GM18517 (cell line): ENCODE measurements around the gene WNK2.
"Not testable (repeated sequence)": the region's sequence is repeated elsewhere in the genome, so short reads cannot be mapped to it uniquely, and the experiment has no call there.

Experiments
- ATAC-seq: cut with Tn5 transposase; IDR thresholded peaks from one replicate; pipeline ENCODE4 v1.9.1; 2021; ENCODE audit warnings: mild to moderate bottlenecking, moderate library complexity; ENCODE audit not compliant: unreplicated experiment

WNK2 gene

GRCh38 chr9:93323446-93323954 is 139.6 kb downstream of the WNK2 start:
- not testable (repeated sequence) for ATAC-seq

DNA sequence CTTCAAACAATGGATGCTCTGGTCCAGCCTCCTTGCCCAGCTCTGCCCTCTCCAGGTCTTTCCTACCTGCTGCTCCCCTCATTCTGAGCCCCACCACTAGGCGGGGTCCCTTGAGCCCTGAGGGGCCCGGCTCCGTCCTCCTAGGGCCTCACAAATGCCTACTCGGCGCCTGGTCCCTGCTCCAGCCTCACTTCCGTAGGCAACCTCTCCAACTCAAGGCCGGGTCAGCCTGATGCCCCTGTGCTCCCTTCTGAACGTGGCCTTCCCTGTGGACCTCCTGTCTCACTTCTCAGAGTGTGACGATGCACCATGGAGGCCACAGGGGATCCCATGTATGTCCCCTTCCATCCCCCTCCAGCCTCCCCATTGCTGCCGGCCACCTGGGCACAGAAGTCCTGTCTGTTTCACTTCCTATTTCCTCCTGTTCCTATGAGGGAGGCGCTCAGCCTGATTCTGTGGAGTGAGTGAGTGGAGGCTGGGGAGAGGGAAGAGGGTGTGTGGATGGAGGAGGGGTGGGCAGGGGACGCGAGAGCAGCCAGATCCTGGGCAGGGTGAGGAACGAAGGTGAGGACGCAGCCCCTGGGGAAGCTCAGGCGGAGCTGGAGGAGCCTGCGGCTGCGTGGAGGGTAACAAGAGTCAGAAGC is 140.4 kb downstream of the WNK2 start:
- no peak for ATAC-seq

DNA sequence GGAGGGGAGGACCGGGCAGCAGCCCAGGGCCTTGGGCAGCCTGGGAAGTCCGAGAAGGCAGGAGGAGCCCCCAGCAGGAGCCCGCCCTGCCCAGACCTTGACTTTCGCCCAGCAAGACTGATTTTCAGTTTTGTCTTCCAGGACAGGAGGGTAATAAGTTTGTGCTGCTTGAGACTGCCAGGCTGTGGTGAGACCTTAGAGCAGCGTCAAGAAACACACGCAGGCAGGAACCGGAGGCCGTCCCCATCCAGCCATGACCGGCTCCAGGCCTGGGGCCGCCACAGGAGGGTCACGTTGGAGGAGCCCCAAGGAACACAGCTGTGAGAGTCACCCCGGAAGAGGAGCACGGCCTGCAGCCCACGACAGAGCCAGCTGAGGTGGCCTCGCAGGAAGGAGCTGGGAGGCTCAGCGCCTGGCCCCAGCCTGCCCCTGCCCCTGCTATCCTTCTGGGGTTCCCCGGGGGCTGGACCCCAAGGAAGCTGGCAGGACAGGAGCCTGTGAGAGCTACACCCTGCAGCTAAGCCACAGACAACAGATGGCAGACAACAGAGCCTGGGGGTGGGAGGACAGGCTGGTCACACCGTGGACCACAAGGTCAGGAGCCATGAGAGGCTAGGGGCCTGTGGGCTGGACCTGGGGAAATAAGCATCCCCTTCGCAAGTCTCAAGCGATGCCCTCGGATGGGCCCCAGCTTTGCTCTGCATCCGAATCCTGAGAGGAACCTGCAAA is 141.5 kb downstream of the WNK2 start:
- ATAC-seq, result no peak

DNA sequence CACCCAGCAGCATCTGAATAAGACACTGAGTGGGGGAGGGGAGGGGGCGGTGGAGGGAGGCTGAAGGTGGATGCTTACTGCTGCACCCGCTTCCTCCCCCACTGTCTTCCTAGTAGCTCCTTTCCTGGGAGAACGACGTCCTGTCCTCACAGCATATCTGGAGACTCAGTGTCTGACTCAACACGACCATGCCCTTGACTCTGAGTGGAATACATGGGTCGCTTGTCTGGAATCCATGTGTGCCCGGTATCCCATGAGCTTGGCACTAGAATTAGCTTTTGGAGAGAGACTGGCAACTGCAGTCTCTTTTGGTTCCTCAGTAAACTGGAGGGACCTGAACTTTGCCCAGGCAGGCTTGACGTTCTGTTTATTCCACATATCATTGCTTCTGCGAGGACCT is 142.1 kb downstream of the WNK2 start:
- no peak for ATAC-seq

GRCh38 chr9:93326654-93327053 is 142.7 kb downstream of the WNK2 start:
- no peak for ATAC-seq

DNA sequence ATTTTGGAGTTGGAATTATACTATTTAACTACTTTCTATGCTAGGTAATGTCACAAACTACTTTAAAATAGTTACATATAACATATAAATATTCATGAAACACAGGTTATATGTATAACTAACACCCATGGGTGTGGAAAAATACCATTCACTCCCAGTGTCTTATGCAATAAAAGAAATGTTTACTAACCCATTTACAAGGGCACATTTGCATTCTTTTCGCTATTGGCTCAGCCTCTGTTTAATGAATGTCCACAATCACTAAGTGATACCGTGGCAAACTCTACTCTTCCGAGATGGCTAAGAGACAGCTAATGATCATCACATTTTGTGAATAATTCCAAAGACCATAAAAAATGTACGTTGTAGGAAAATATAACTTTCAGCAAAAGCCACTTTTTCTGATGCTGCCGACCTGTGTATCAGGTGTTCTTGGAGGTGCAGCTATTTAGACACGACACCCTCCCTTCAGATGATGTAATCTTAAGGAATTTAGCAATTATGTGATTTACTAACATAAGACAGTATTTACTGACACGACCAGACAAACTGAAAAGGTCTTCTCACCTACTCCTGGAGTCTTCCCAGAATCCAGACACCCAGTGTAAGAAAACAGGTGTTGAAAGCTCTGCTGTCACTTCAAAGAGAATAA is 145.8 kb downstream of the WNK2 start:
- no peak for ATAC-seq

- ATAC-seq, result no peak
These were observed 148.4 kb downstream of the WNK2 start for GRCh38 chr9:93332317-93332716.

- no peak for ATAC-seq
These were observed 152.8 kb downstream of the WNK2 start for GRCh38 chr9:93336720-93337119.

- ATAC-seq, result not testable (repeated sequence)
These were observed 154.3 kb downstream of the WNK2 start for GRCh38 chr9:93338196-93338595.

DNA sequence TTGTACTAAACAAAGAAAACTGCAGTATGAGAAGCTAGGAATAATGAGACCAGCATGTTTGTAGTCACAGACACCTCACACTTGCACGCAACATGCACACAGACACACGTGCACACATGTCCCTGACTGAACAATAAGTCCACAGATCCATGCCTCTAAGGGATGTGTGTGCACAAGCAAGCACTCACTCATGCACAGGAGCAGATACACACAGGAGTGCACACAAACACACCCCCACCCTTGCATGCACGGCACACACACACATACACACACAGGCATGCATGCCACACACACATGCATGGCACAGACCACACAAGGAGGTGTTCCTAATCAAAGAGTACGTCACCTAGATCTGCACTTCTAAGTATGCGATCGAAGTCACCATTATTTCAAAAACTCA is 156.2 kb downstream of the WNK2 start:
- ATAC-seq, result no peak

DNA sequence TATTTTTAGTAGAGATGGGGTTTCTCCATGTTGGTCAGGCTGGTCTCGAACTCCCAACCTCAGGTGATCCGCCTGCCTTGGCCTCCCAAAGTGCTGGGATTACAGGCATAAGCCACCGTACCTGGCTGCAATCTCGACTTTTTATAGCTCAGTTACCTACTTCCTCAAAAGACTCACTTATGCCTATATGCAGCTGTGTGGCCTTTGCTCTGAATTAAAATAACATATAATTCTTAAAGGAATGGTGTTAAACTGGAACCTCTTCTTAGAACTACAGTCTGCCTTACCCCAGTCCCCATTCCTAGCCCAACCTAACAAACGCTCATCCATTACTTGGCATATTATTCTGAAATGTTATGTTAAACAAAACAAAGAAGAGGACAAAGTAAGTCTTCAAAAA is 157.9 kb downstream of the WNK2 start:
- not testable (repeated sequence) for ATAC-seq

DNA sequence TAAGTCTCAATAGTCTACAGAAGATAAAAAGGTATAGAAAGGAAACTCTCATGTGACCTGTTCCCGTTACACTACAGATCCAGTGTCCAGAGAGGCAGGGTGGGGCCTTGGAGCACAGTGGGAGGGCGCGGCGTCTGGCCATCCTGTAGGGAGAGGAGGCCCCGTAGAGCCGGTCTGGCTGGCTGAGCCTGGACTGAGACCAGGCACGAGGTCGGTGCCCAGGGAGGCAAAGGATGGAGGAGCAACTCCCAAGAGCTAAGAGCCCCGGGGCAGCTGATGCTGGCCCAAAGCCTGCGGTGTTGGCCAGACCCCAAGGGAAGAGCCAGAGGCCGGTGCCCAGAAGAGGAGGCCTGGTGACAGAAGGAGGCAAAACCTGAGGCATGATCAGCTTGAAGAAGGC is 158.5 kb downstream of the WNK2 start:
- ATAC-seq, result not testable (repeated sequence)

GRCh38 chr9:93343663-93344062 is 159.7 kb downstream of the WNK2 start:
- no peak for ATAC-seq

DNA sequence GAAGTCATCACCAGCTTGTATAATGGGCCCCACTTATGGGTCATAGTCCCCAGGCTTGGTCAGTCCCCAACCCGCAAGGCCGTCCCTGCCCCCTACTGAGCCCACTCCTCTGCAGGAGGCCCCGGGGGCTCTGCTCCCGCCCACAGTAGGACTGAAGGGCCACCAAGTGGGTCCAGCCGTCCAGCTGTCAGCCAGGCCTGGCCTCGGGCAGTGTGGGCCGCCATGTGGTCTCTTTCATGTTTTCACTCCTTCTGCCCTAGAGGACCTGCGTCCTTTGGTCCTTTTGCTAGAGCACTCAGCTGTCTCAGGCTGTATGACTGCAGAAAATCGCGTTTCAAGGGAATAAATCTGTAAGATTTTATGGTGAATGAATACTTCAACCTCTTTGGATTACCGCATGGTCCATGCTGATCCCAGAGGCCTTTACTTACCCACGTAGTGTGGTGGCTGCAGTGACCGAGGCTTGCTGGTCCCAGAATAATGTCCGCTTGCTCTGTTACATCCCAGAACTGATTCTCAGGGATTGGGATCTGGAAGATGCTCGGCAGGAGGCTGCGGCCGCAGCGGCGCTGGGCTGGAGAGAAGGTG is 161.8 kb downstream of the WNK2 start:
- no peak for ATAC-seq

GRCh38 chr9:93346231-93347112 is 162.5 kb downstream of the WNK2 start:
- no peak for ATAC-seq

DNA sequence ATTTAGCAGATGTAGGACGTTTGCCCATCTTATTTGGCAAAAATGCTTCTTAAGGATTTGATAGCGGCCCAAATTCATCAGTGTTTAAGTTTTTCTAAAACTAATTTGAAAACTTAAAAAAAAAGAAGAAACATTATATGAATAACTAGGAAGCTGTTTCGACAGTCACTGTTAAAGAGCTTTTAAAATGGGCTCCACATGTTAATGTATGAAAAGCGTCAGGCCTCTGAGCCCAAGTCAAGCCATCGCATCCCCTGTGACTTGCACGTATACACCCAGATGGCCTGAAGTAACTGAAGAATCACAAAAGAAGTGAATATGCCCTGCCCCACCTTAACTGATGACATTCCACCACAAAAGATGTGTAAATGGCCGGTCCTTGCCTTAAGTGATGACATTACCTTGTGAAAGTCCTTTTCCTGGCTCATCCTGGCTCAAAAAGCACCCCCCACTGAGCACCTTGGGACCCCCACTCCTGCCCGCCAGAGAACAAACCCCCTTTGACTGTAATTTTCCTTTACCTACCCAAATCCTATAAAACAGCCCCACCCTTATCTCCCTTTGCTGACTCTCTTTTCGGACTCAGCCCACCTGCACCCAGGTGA is 163.5 kb downstream of the WNK2 start:
- ATAC-seq, result not testable (repeated sequence)

GRCh38 chr9:93353413-93354310 is 169.7 kb downstream of the WNK2 start:
- not testable (repeated sequence) for ATAC-seq

DNA sequence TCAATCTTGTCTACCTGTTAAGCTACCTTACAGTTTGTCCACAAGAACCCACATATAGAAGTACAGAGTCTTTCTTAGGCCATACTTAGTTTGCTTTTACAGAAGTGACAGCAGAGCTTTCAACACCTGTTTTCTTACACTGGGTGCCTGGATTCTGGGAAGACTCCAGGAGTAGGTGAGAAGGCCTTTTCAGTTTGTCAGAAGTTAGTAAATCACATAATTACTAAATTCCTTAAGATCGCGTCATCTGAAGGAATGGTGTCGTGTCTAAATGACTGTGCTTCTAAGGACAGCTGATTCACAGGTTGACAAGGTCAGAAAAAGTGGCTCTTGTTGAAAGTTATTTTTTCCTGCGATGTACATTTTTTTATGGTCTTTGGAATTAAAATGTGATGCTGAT is 170.5 kb downstream of the WNK2 start:
- no peak for ATAC-seq

DNA sequence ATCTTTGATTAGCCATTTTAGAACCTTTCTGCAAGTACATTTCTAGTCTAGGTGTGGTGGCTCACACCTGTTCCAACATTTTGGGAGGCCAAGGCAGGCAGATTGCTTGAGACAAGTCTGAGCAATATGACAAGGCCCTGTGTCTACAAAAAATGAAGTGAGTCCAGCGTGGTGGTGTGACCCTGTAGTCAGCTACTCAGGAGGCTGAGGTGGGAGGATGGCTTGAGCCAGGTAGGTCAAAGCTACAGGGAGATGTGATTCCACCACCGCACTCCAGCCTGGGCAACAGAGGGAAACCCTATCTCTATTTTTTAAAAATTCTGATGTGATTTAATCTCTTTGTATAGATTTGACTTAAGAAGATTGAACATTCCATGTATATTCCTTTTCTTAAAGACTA is 171.9 kb downstream of the WNK2 start:
- ATAC-seq, result no peak
